ENCODE data around the gene BCOR.

Gene BCOR

GRCh38 chrX:40085714-40086113 is 12.0 kb downstream of the BCOR start:
- Histone ChIP-seq H3K27ac (ENCODE audit: low read depth, low read length, poor library complexity, severe bottlenecking) (no peak overlapping the region), H3K4me1 (ENCODE audit: insufficient read depth, low read length, severe bottlenecking) (peaks cover 28% of the 10 kb centered on the region), H3K9me3 (ENCODE audit: low read length) (no peaks in the 10 kb centered on the region), H2AFZ (ENCODE audit: low read length) (no peak overlapping the region), H4K20me1 (ENCODE audit: insufficient read depth, low read length) (no peaks in the 10 kb centered on the region), H3K79me2 (ENCODE audit: insufficient read depth, low read length) (peaks cover 6% of the 10 kb centered on the region; the same call in 1 of the 2 replicates), H3K9me2 (ENCODE audit: low read depth, low read length) (no peaks in the 10 kb centered on the region), H3K4me2 (ENCODE audit: low read length) (no peak overlapping the region), H3K9ac (ENCODE audit: low read length) (no peak overlapping the region), H3K36me3 (ENCODE audit: insufficient read depth, low read length) (peaks cover 14% of the 10 kb centered on the region; the same call in 1 of the 2 replicates), H3F3A (ENCODE audit: insufficient read depth, low read length) (no peaks in the 10 kb centered on the region), H3K27me3 (ENCODE audit: insufficient read depth, low read length) (no peaks in the 10 kb centered on the region), H3K4me3 (ENCODE audit: low read depth, low read length, poor library complexity, severe bottlenecking) (no peak overlapping the region)
- TF ChIP-seq, protein P1, sequence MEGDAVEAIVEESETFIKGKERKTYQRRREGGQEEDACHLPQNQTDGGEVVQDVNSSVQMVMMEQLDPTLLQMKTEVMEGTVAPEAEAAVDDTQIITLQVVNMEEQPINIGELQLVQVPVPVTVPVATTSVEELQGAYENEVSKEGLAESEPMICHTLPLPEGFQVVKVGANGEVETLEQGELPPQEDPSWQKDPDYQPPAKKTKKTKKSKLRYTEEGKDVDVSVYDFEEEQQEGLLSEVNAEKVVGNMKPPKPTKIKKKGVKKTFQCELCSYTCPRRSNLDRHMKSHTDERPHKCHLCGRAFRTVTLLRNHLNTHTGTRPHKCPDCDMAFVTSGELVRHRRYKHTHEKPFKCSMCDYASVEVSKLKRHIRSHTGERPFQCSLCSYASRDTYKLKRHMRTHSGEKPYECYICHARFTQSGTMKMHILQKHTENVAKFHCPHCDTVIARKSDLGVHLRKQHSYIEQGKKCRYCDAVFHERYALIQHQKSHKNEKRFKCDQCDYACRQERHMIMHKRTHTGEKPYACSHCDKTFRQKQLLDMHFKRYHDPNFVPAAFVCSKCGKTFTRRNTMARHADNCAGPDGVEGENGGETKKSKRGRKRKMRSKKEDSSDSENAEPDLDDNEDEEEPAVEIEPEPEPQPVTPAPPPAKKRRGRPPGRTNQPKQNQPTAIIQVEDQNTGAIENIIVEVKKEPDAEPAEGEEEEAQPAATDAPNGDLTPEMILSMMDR (IDR thresholded peaks at IDR 0.05; ENCODE audit: low read length), result no peak
- no peak for TF ChIP-seq EZH2 (IDR thresholded peaks at IDR 0.05; ENCODE audit: borderline replicate concordance, low read length)

GRCh38 chrX:40085102-40085551 is 12.6 kb downstream of the BCOR start:
- TF ChIP-seq, protein P1 (IDR thresholded peaks at IDR 0.05; ENCODE audit: low read length), result no peak
- no peak for TF ChIP-seq EZH2 (IDR thresholded peaks at IDR 0.05; ENCODE audit: borderline replicate concordance, low read length)
- Histone ChIP-seq H3K4me1 (ENCODE audit: insufficient read depth, low read length, severe bottlenecking) (peaks cover 26% of the 10 kb centered on the region), H3K4me3 (ENCODE audit: low read depth, low read length, poor library complexity, severe bottlenecking) (no peak overlapping the region), H3K27me3 (ENCODE audit: insufficient read depth, low read length) (no peaks in the 10 kb centered on the region), H3K79me2 (ENCODE audit: insufficient read depth, low read length) (peaks cover 6% of the 10 kb centered on the region; the same call in 1 of the 2 replicates), H2AFZ (ENCODE audit: low read length) (no peak overlapping the region), H3K9ac (ENCODE audit: low read length) (no peak overlapping the region), H3K9me2 (ENCODE audit: low read depth, low read length) (no peaks in the 10 kb centered on the region), H3F3A (ENCODE audit: insufficient read depth, low read length) (no peaks in the 10 kb centered on the region), H3K36me3 (ENCODE audit: insufficient read depth, low read length) (peaks cover 14% of the 10 kb centered on the region; the same call in 1 of the 2 replicates), H3K9me3 (ENCODE audit: low read length) (no peaks in the 10 kb centered on the region), H3K4me2 (ENCODE audit: low read length) (peak overlapping the region; percentile 74; the same call in 1 of the 2 replicates), H4K20me1 (ENCODE audit: insufficient read depth, low read length) (no peaks in the 10 kb centered on the region), H3K27ac (ENCODE audit: low read depth, low read length, poor library complexity, severe bottlenecking) (no peak overlapping the region)

- peak overlapping the region; percentile 74 for H3K4me2 ChIP-seq (ENCODE audit: low read length)
- H3F3A ChIP-seq (ENCODE audit: insufficient read depth, low read length), result no peaks in the 10 kb centered on the region
- no peaks in the 10 kb centered on the region for H3K27me3 ChIP-seq (ENCODE audit: insufficient read depth, low read length)
- H3K27ac ChIP-seq (ENCODE audit: low read depth, low read length, poor library complexity, severe bottlenecking), result no peak overlapping the region
- H4K20me1 ChIP-seq (ENCODE audit: insufficient read depth, low read length), result no peaks in the 10 kb centered on the region
- H3K4me1 ChIP-seq (ENCODE audit: insufficient read depth, low read length, severe bottlenecking), result peaks cover 26% of the 10 kb centered on the region
- no peak overlapping the region; the same call in 1 of the 2 replicates for H3K9ac ChIP-seq (ENCODE audit: low read length)
- H2AFZ ChIP-seq (ENCODE audit: low read length), result no peak overlapping the region
- TF ChIP-seq, protein P1 (IDR thresholded peaks at IDR 0.05; ENCODE audit: low read length), result no peak
- TF ChIP-seq EZH2 (IDR thresholded peaks at IDR 0.05; ENCODE audit: borderline replicate concordance, low read length), result no peak
- no peaks in the 10 kb centered on the region for H3K9me2 ChIP-seq (ENCODE audit: low read depth, low read length)
- H3K4me3 ChIP-seq (ENCODE audit: low read depth, low read length, poor library complexity, severe bottlenecking), result peak overlapping the region; percentile 55
- no peaks in the 10 kb centered on the region for H3K9me3 ChIP-seq (ENCODE audit: low read length)
- peaks cover 6% of the 10 kb centered on the region; the same call in 1 of the 2 replicates for H3K79me2 ChIP-seq (ENCODE audit: insufficient read depth, low read length)
- peaks cover 14% of the 10 kb centered on the region; the same call in 1 of the 2 replicates for H3K36me3 ChIP-seq (ENCODE audit: insufficient read depth, low read length)
These were observed 13.2 kb downstream of the BCOR start for GRCh38 chrX:40084471-40085101.

Measured in OCI-LY1 (cell line).